ENCODE data around the gene CDK15.
"Not testable (repeated sequence)": the region's sequence is repeated elsewhere in the genome, so short reads cannot be mapped to it uniquely, and the experiment has no call there.

Gene CDK15

GRCh38 chr2:201806442-201807170, at the start of gene CDK15:
Gene CDK15, plus strand, starts transcription at chr2:201806537. Its CDS starts 128 bp downstream, at chr2:201806665.
- no peak within 1 kb of the TSS for H3K4me3 ChIP-seq (ENCODE audit: low read length in 2 of 2)

DNA sequence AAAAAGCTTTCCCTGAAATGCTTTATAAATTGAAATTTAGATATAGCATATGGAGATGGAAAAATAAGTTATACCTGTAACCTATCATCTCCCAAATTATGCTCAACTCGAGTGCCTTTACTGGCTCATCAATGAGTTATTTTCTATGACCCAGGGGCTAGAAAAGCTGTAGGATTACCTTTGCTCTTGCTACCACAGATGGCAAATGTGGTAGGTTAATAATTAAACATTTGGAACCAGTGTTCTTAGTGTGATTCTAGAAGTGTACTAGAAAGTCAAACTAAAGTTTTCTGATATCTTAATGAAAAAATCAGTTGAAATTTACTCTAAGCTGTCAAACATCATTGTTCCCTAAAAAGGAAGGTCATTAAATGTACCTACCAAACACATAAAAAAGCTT, 48.1 kb upstream of the CDK15 start:
- Histone ChIP-seq H3K9me3 (ENCODE audit: control insufficient read depth in 2 of 2, low read length in 2 of 2) (no peaks in the 10 kb centered on the region), H3K4me1 (ENCODE audit: control insufficient read depth, insufficient read depth, low read length) (no peaks in the 10 kb centered on the region), H3K36me3 (ENCODE audit: control insufficient read depth in 2 of 2, insufficient read depth in 2 of 2, low read length in 2 of 2) (peaks cover 24 to 28% of the 10 kb centered on the region in 2 donors)

More at GRCh38 chr2:201806442-201807170, at the start of gene CDK15:
- peaks cover 3% of the 10 kb centered on the region for H3K4me1 ChIP-seq (ENCODE audit: control insufficient read depth, insufficient read depth, low read length)
- no peaks in the 10 kb centered on the region for H3K27me3 ChIP-seq (ENCODE audit: control insufficient read depth in 1 of 2, insufficient read depth in 2 of 2, low read length in 2 of 2)
- no peak within 1 kb of the TSS for H3K9ac ChIP-seq (ENCODE audit: low read length in 2 of 2)
- no peaks in the 10 kb centered on the region for H3K36me3 ChIP-seq (ENCODE audit: control insufficient read depth in 2 of 2, insufficient read depth in 2 of 2, low read length in 2 of 2)
- no peaks in the 10 kb centered on the region for H3K9me3 ChIP-seq (ENCODE audit: control insufficient read depth in 2 of 2, low read length in 2 of 2)
- H3K27ac ChIP-seq (ENCODE audit: low read length) = no peak within 1 kb of the TSS

GRCh38 chr2:201758873-201759272, 47.5 kb upstream of the CDK15 start:
- Histone ChIP-seq H3K4me3 (ENCODE audit: low read length in 2 of 2) (no peak overlapping the region), H3K36me3 (ENCODE audit: control insufficient read depth in 2 of 2, insufficient read depth in 2 of 2, low read length in 2 of 2) (peaks cover 25 to 29% of the 10 kb centered on the region in 2 donors), H3K27me3 (ENCODE audit: control insufficient read depth in 1 of 2, insufficient read depth in 2 of 2, low read length in 2 of 2) (no peaks in the 10 kb centered on the region), H3K9me3 (ENCODE audit: control insufficient read depth in 2 of 2, low read length in 2 of 2) (no peaks in the 10 kb centered on the region), H3K4me1 (ENCODE audit: control insufficient read depth, insufficient read depth, low read length) (no peaks in the 10 kb centered on the region), H3K27ac (ENCODE audit: low read length) (no peak overlapping the region), H3K9ac (ENCODE audit: low read length in 2 of 2) (no peak overlapping the region)

More for the DNA sequence above, 48.1 kb upstream of the CDK15 start:
- H3K4me3 ChIP-seq (ENCODE audit: low read length in 2 of 2) = no peak overlapping the region
- H3K27me3 ChIP-seq (ENCODE audit: control insufficient read depth in 1 of 2, insufficient read depth in 2 of 2, low read length in 2 of 2) = no peaks in the 10 kb centered on the region
- no peak overlapping the region for H3K27ac ChIP-seq (ENCODE audit: low read length)
- H3K9ac ChIP-seq (ENCODE audit: low read length in 2 of 2) = no peak overlapping the region

DNA sequence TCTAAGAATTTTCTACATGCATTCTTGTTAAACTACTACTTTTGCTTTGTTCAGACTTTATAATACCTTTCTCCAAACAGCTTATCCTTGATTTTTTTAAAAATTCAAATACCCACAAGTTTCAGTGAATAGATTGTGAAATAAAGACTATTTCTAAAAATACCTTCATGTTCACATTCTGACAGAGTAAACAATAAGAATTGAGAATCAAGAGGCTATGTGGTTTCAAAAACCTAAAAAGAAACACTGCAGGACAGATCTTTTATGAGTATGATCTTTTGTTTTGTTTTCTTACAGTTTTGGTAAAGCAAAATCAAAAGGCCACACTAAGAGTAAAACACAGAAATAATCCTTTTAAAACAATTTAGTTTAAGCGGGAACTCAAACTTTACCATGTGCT, 46.8 kb upstream of the CDK15 start:
- H3K4me3 ChIP-seq (ENCODE audit: low read length in 2 of 2) = no peak overlapping the region
- H3K27me3 ChIP-seq (ENCODE audit: control insufficient read depth in 1 of 2, insufficient read depth in 2 of 2, low read length in 2 of 2) = no peaks in the 10 kb centered on the region
- no peak overlapping the region for H3K27ac ChIP-seq (ENCODE audit: low read length)
- no peak overlapping the region for H3K9ac ChIP-seq (ENCODE audit: low read length in 2 of 2)
- H3K36me3 ChIP-seq (ENCODE audit: control insufficient read depth in 2 of 2, insufficient read depth in 2 of 2, low read length in 2 of 2) = peaks cover 25 to 29% of the 10 kb centered on the region in 2 donors
- no peaks in the 10 kb centered on the region for H3K9me3 ChIP-seq (ENCODE audit: control insufficient read depth in 2 of 2, low read length in 2 of 2)
- no peaks in the 10 kb centered on the region for H3K4me1 ChIP-seq (ENCODE audit: control insufficient read depth, insufficient read depth, low read length)

DNA sequence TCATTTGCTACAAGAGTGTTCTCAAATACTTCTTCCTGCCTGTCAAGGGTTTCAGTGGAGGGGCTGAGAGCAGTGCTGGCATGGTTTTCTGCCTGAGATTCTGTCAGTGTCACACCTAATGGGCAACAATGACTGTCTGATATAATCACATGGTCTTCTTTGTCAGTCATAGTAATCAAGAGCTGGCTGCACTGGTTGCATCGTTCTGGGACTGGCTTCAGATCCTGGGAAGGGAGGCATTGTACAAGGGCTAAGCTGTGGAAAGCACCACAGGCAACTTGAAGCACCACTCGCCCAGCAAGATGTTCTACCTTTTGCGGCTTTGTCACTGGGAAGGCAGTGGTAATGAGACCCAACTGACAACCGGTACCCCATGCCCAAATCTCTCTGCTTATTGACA, 45.2 kb upstream of the CDK15 start:
- Histone ChIP-seq H3K4me1 (ENCODE audit: control insufficient read depth, insufficient read depth, low read length) (no peaks in the 10 kb centered on the region), H3K4me3 (ENCODE audit: low read length in 2 of 2) (no peak overlapping the region), H3K9me3 (ENCODE audit: control insufficient read depth in 2 of 2, low read length in 2 of 2) (no peaks in the 10 kb centered on the region), H3K27ac (ENCODE audit: low read length) (no peak overlapping the region), H3K9ac (ENCODE audit: low read length in 2 of 2) (no peak overlapping the region), H3K36me3 (ENCODE audit: control insufficient read depth in 2 of 2, insufficient read depth in 2 of 2, low read length in 2 of 2) (peaks cover 25 to 26% of the 10 kb centered on the region in 2 donors), H3K27me3 (ENCODE audit: control insufficient read depth in 1 of 2, insufficient read depth in 2 of 2, low read length in 2 of 2) (no peaks in the 10 kb centered on the region)

- H3K9ac ChIP-seq (ENCODE audit: low read length in 2 of 2); H3K27ac ChIP-seq (ENCODE audit: low read length); H3K4me1 ChIP-seq (ENCODE audit: control insufficient read depth, insufficient read depth, low read length); H3K4me3 ChIP-seq (ENCODE audit: low read length in 2 of 2); H3K9me3 ChIP-seq (ENCODE audit: control insufficient read depth in 2 of 2, low read length in 2 of 2); H3K27me3 ChIP-seq (ENCODE audit: control insufficient read depth in 1 of 2, insufficient read depth in 2 of 2, low read length in 2 of 2): not testable (repeated sequence)
- H3K36me3 ChIP-seq (ENCODE audit: control insufficient read depth in 2 of 2, insufficient read depth in 2 of 2, low read length in 2 of 2) = peaks cover 13 to 20% of the 10 kb centered on the region in 2 donors
Observed at GRCh38 chr2:201764469-201764868, 41.9 kb upstream of the CDK15 start.

DNA sequence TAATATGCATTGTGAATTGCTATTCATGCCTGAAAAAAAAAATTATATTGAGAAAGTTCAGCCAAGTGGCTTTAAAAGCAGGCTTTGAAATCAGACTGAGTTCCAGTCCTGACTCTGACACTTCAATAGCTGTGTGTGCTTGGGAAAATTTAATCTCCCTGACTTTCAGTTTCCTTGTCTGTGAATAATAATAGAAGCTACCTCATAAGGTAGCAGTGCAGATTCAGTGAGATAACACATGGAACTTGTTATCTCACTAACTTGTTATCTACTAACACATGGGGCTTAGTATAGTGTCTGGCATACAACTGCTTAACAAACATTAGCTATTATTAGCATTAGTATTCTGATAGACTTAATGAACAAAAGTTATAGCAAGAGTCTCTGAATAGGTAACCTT, 40.5 kb upstream of the CDK15 start:
- H3K4me1 ChIP-seq (ENCODE audit: control insufficient read depth, insufficient read depth, low read length) = no peaks in the 10 kb centered on the region
- H3K36me3 ChIP-seq (ENCODE audit: control insufficient read depth in 2 of 2, insufficient read depth in 2 of 2, low read length in 2 of 2) = peaks cover 12 to 18% of the 10 kb centered on the region in 2 donors
- no peak overlapping the region for H3K9ac ChIP-seq (ENCODE audit: low read length in 2 of 2)
- H3K9me3 ChIP-seq (ENCODE audit: control insufficient read depth in 2 of 2, low read length in 2 of 2) = no peaks in the 10 kb centered on the region
- H3K27me3 ChIP-seq (ENCODE audit: control insufficient read depth in 1 of 2, insufficient read depth in 2 of 2, low read length in 2 of 2) = no peaks in the 10 kb centered on the region
- no peak overlapping the region for H3K27ac ChIP-seq (ENCODE audit: low read length)
- H3K4me3 ChIP-seq (ENCODE audit: low read length in 2 of 2) = no peak overlapping the region

GRCh38 chr2:201768918-201769317, 37.4 kb upstream of the CDK15 start:
- Histone ChIP-seq H3K36me3 (ENCODE audit: control insufficient read depth in 2 of 2, insufficient read depth in 2 of 2, low read length in 2 of 2) (peaks cover 0 to 4% of the 10 kb centered on the region in 2 donors), H3K9ac (ENCODE audit: low read length in 2 of 2) (no peak overlapping the region), H3K27me3 (ENCODE audit: control insufficient read depth in 1 of 2, insufficient read depth in 2 of 2, low read length in 2 of 2) (no peaks in the 10 kb centered on the region)

GRCh38 chr2:201769666-201770373, 36.5 kb upstream of the CDK15 start:
- no peaks in the 10 kb centered on the region for H3K4me1 ChIP-seq (ENCODE audit: control insufficient read depth, insufficient read depth, low read length)
- peaks cover 0 to 4% of the 10 kb centered on the region in 2 donors for H3K36me3 ChIP-seq (ENCODE audit: control insufficient read depth in 2 of 2, insufficient read depth in 2 of 2, low read length in 2 of 2)
- no peaks in the 10 kb centered on the region for H3K9me3 ChIP-seq (ENCODE audit: control insufficient read depth in 2 of 2, low read length in 2 of 2)
- no peak overlapping the region for H3K27ac ChIP-seq (ENCODE audit: low read length)
- H3K27me3 ChIP-seq (ENCODE audit: control insufficient read depth in 1 of 2, insufficient read depth in 2 of 2, low read length in 2 of 2) = no peaks in the 10 kb centered on the region
- H3K9ac ChIP-seq (ENCODE audit: low read length in 2 of 2) = no peak overlapping the region
- no peak overlapping the region for H3K4me3 ChIP-seq (ENCODE audit: low read length in 2 of 2)

More at GRCh38 chr2:201768918-201769317, 37.4 kb upstream of the CDK15 start:
- no peak overlapping the region for H3K27ac ChIP-seq (ENCODE audit: low read length)
- no peak overlapping the region for H3K4me3 ChIP-seq (ENCODE audit: low read length in 2 of 2)
- H3K9me3 ChIP-seq (ENCODE audit: control insufficient read depth in 2 of 2, low read length in 2 of 2) = no peaks in the 10 kb centered on the region
- H3K4me1 ChIP-seq (ENCODE audit: control insufficient read depth, insufficient read depth, low read length) = no peaks in the 10 kb centered on the region

DNA sequence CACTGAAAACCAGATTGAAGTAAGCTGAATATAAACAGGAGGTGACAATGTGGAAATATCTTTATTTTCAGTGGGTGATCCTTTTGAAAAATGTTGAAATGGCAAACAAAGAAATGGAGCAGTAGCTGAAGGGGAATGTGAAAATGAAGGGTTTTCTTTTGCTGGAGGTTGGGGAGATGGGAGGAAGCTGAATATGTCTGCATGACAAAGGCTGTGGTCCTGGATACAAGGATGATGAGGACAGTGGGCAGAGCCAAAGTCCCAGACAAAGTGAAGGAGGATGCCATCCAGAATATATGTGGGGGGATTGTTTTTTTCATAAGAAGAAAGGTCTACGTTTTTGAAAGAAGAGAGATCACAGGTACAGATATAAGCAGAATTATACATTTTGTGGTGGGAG, 32.3 kb upstream of the CDK15 start:
- no peaks in the 10 kb centered on the region for H3K36me3 ChIP-seq (ENCODE audit: control insufficient read depth in 2 of 2, insufficient read depth in 2 of 2, low read length in 2 of 2)
- no peak overlapping the region for H3K4me3 ChIP-seq (ENCODE audit: low read length in 2 of 2)
- no peak overlapping the region for H3K9ac ChIP-seq (ENCODE audit: low read length in 2 of 2)
- H3K27ac ChIP-seq (ENCODE audit: low read length) = no peak overlapping the region
- no peaks in the 10 kb centered on the region for H3K4me1 ChIP-seq (ENCODE audit: control insufficient read depth, insufficient read depth, low read length)
- H3K27me3 ChIP-seq (ENCODE audit: control insufficient read depth in 1 of 2, insufficient read depth in 2 of 2, low read length in 2 of 2) = no peaks in the 10 kb centered on the region
- H3K9me3 ChIP-seq (ENCODE audit: control insufficient read depth in 2 of 2, low read length in 2 of 2) = no peaks in the 10 kb centered on the region

GRCh38 chr2:201774546-201774945, 31.8 kb upstream of the CDK15 start:
- no peak overlapping the region for H3K9ac ChIP-seq (ENCODE audit: low read length in 2 of 2)
- no peaks in the 10 kb centered on the region for H3K4me1 ChIP-seq (ENCODE audit: control insufficient read depth, insufficient read depth, low read length)
- H3K27me3 ChIP-seq (ENCODE audit: control insufficient read depth in 1 of 2, insufficient read depth in 2 of 2, low read length in 2 of 2) = no peaks in the 10 kb centered on the region
- H3K27ac ChIP-seq (ENCODE audit: low read length) = no peak overlapping the region
- H3K9me3 ChIP-seq (ENCODE audit: control insufficient read depth in 2 of 2, low read length in 2 of 2) = no peaks in the 10 kb centered on the region
- no peaks in the 10 kb centered on the region for H3K36me3 ChIP-seq (ENCODE audit: control insufficient read depth in 2 of 2, insufficient read depth in 2 of 2, low read length in 2 of 2)
- no peak overlapping the region for H3K4me3 ChIP-seq (ENCODE audit: low read length in 2 of 2)
